Stimulated activated CD4-positive, alpha-beta T cell treated with anti-CD3 and anti-CD28 coated beads, Interleukin-2, amount 100 ng/mL, for 4 hours (primary cell): ENCODE results near the gene HLX.

Source experiments
- DNase-seq: peaks from one replicate; pipeline ENCODE4 v3.0.0-alpha.2; 2020; ENCODE audit warnings: low read depth

HLX gene

GRCh38 chr1:220879076-220879508 lies at the start of gene HLX:
HLX (plus strand) TSS chr1:220879443; CDS start chr1:220879858, 415 bp downstream.
- DNase-seq, result no peak

- DNase-seq, result no peak
Measured at GRCh38 chr1:220833436-220833835, 45.8 kb upstream of the HLX start.

- no peak for DNase-seq
Measured at GRCh38 chr1:220834155-220834870, 44.9 kb upstream of the HLX start.

- DNase-seq, result no peak
Measured at GRCh38 chr1:220838578-220838977, 40.7 kb upstream of the HLX start.

- DNase-seq, result no peak
Measured at GRCh38 chr1:220839474-220839873, 39.8 kb upstream of the HLX start.

GRCh38 chr1:220841293-220841692 lies 38.0 kb upstream of the HLX start:
- no peak for DNase-seq

- no peak for DNase-seq
Measured at GRCh38 chr1:220843481-220844011, 35.7 kb upstream of the HLX start.

- no peak for DNase-seq
Measured at GRCh38 chr1:220852408-220852807, 26.8 kb upstream of the HLX start.

- DNase-seq, result no peak
Measured at GRCh38 chr1:220872296-220872695, 6.9 kb upstream of the HLX start.

GRCh38 chr1:220873087-220873486 lies 6.2 kb upstream of the HLX start:
- no peak for DNase-seq

GRCh38 chr1:220873868-220874655 lies 5.2 kb upstream of the HLX start:
- DNase-seq, result no peak

- no peak for DNase-seq
Measured at GRCh38 chr1:220875260-220875659, 4.0 kb upstream of the HLX start.

- DNase-seq, result no peak
Measured at GRCh38 chr1:220876511-220877376, 2.5 kb upstream of the HLX start.

GRCh38 chr1:220877377-220878095 lies 1.7 kb upstream of the HLX start:
- no peak for DNase-seq

- no peak for DNase-seq
Measured at GRCh38 chr1:220878191-220879075, 810 bp upstream of the HLX start.

GRCh38 chr1:220879509-220880361 lies 492 bp downstream of the HLX start:
- DNase-seq, result no peak

- no peak for DNase-seq
Measured at GRCh38 chr1:220880362-220880670, 1.1 kb downstream of the HLX start.

GRCh38 chr1:220880726-220881506 lies 1.7 kb downstream of the HLX start:
- no peak for DNase-seq
